Activated T-cell treated with anti-CD3 and anti-CD28 coated beads, Interleukin-2, amount 50 U/mL, for 24 hours (primary cell): Measurements from ENCODE around the gene TMEM185B.
A peak's percentile ranks its signal among the peaks of the same experiment; 100 is the strongest.
"Not testable (repeated sequence)": the region's sequence is repeated elsewhere in the genome, so short reads cannot be mapped to it uniquely, and the experiment has no call there.

ENCODE experiments used
- DNase-seq: peaks from one replicate; pipeline ENCODE4 v3.0.0-alpha.2; 2020
- H3K27ac Mint-ChIP-seq: 2 replicates; pipeline ENCODE4 v1.8.0; 2020; ENCODE audit warnings: mild to moderate bottlenecking, mixed read lengths
- H3K27me3 Mint-ChIP-seq: 2 replicates; pipeline ENCODE4 v1.8.0; 2020; ENCODE audit warnings: mixed read lengths
- H3K36me3 Mint-ChIP-seq: 2 replicates; pipeline ENCODE4 v1.8.0; 2020; ENCODE audit warnings: low read depth, mixed read lengths
- H3K4me1 Mint-ChIP-seq: 2 replicates; pipeline ENCODE4 v1.8.0; 2020; ENCODE audit warnings: low read depth, mixed read lengths
- H3K4me3 Mint-ChIP-seq: 2 replicates; pipeline ENCODE4 v1.8.0; 2020; ENCODE audit warnings: mild to moderate bottlenecking, moderate library complexity, mixed read lengths
- H3K9me3 Mint-ChIP-seq: 2 replicates; pipeline ENCODE4 v1.8.0; 2020; ENCODE audit warnings: mixed read lengths

Gene TMEM185B

GRCh38 chr2:120223034-120223912 is at the start of gene TMEM185B:
TMEM185B (minus strand) TSS chr2:120223400; CDS start chr2:120222976, 424 bp downstream.
- Mint-ChIP-seq H3K9me3 (peaks cover 17% of the 10 kb centered on the region), H3K27ac (peak within 1 kb of the TSS; percentile 93), H3K36me3 (peaks cover 52% of the 10 kb centered on the region), H3K4me1 (peaks cover 69% of the 10 kb centered on the region), H3K27me3 (no peaks in the 10 kb centered on the region), H3K4me3 (peak within 1 kb of the TSS; percentile 83)
- peak; percentile 96 for DNase-seq

GRCh38 chr2:120271711-120272379 is 48.6 kb upstream of the TMEM185B start:
- H3K4me1 Mint-ChIP-seq: peaks cover 38% of the 10 kb centered on the region
- H3K27me3 Mint-ChIP-seq: no peaks in the 10 kb centered on the region
- no peak overlapping the region for H3K4me3 Mint-ChIP-seq
- DNase-seq: no peak
- peaks cover 10% of the 10 kb centered on the region for H3K9me3 Mint-ChIP-seq
- no peak overlapping the region for H3K27ac Mint-ChIP-seq
- H3K36me3 Mint-ChIP-seq: peaks cover 25% of the 10 kb centered on the region

DNA sequence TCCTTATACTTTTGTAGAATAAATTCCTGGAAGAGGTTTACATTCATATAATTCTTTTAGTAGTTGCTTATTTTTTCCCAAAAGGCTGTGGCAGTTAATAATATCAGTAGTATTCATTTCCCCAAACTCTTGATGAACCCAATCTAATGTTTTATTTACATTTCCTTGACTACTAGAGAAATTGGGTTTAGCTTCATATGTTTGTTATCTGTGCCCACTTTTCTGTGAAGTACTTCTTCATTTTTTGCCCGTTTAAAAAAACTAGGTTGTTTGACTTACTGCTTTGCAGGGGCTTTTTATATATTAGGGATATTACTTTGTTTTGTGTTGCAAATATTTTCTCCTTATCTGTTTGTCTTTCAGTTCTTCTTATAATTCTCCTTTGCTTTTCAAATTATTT is 46.6 kb upstream of the TMEM185B start:
- no peak overlapping the region for H3K4me3 Mint-ChIP-seq
- no peak for DNase-seq
- peaks cover 54% of the 10 kb centered on the region for H3K4me1 Mint-ChIP-seq
- H3K27me3 Mint-ChIP-seq: no peaks in the 10 kb centered on the region
- peaks cover 25% of the 10 kb centered on the region for H3K36me3 Mint-ChIP-seq
- H3K9me3 Mint-ChIP-seq: peaks cover 4% of the 10 kb centered on the region
- H3K27ac Mint-ChIP-seq: no peak overlapping the region

DNA sequence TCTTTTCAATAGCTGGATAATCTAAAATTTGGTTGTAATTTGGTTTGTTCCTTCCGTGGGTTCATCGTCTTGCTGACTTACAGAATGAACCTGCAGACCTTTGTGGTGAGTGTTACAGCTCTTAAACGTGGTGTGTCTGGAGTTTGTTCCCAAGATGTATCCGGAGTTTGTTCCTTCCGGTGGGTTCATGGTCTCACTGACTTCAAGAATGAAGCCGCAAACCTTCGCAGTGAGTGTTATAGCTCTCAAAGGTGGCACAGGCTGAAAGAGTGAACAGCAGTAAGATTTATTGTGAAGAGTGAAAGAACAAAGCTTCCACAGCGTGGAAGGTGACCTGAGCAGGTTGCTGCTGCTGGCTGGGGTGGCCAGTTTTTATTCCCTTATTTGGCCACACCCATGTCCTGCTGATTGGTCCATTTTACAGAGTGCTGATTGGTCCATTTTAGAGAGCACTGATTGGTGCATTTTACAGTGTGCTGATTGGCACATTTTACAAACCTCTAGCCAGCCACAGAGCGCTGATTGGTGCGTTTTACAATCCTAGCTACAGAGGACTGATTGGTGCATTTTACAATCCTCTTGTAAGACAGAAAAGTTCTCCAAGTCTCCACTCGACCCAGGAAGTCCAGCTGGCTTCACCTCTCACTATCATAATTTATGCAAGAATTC is 46.0 kb upstream of the TMEM185B start:
- H3K27ac Mint-ChIP-seq: peak overlapping the region; percentile 35
- peaks cover 55% of the 10 kb centered on the region for H3K4me1 Mint-ChIP-seq
- no peak for DNase-seq
- no peaks in the 10 kb centered on the region for H3K27me3 Mint-ChIP-seq
- no peak overlapping the region for H3K4me3 Mint-ChIP-seq
- H3K9me3 Mint-ChIP-seq: peaks cover 4% of the 10 kb centered on the region
- peaks cover 26% of the 10 kb centered on the region for H3K36me3 Mint-ChIP-seq

DNA sequence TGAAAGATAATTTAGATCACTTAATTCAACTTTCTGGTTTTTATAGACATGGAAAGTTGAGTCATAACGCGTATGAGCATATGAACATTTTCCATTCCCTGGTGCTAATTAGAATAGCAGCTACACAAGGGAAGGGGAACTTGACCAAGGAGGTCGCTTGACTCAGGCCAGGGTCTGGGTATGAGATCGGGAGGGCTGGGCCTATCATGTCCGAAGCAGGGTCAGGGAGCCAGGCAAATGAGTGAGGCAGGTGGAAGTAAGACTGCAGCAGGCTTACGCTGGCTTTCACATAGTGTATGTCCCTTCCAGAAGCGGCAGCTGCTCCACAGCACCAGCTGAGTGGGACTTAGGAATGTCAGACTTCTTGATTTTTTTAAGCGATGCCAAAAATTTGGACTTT is 44.1 kb upstream of the TMEM185B start:
- H3K4me3 Mint-ChIP-seq: peak overlapping the region; percentile 45
- H3K4me1 Mint-ChIP-seq: peaks cover 52% of the 10 kb centered on the region
- peak; percentile 50 for DNase-seq
- H3K27me3 Mint-ChIP-seq: no peaks in the 10 kb centered on the region
- H3K27ac Mint-ChIP-seq: peak overlapping the region; percentile 94
- H3K9me3 Mint-ChIP-seq: peaks cover 4% of the 10 kb centered on the region
- peaks cover 25% of the 10 kb centered on the region for H3K36me3 Mint-ChIP-seq

- Mint-ChIP-seq H3K4me1 (peaks cover 45% of the 10 kb centered on the region), H3K36me3 (peaks cover 28% of the 10 kb centered on the region), H3K27me3 (no peaks in the 10 kb centered on the region), H3K27ac (no peak overlapping the region), H3K9me3 (peaks cover 4% of the 10 kb centered on the region), H3K4me3 (no peak overlapping the region)
- no peak for DNase-seq
These were observed 41.8 kb upstream of the TMEM185B start for GRCh38 chr2:120265006-120265405.

GRCh38 chr2:120262761-120263428 is 39.7 kb upstream of the TMEM185B start:
- Mint-ChIP-seq H3K9me3 (peaks cover 5% of the 10 kb centered on the region), H3K36me3 (peaks cover 28% of the 10 kb centered on the region), H3K4me3 (no peak overlapping the region), H3K4me1 (peaks cover 36% of the 10 kb centered on the region), H3K27ac (no peak overlapping the region), H3K27me3 (no peaks in the 10 kb centered on the region)
- no peak for DNase-seq

- H3K4me1 Mint-ChIP-seq: peaks cover 36% of the 10 kb centered on the region
- no peak overlapping the region for H3K27ac Mint-ChIP-seq
- peaks cover 5% of the 10 kb centered on the region for H3K9me3 Mint-ChIP-seq
- peaks cover 28% of the 10 kb centered on the region for H3K36me3 Mint-ChIP-seq
- no peak for DNase-seq
- no peaks in the 10 kb centered on the region for H3K27me3 Mint-ChIP-seq
- no peak overlapping the region for H3K4me3 Mint-ChIP-seq
These were observed 39.0 kb upstream of the TMEM185B start for GRCh38 chr2:120262150-120262549.

DNA sequence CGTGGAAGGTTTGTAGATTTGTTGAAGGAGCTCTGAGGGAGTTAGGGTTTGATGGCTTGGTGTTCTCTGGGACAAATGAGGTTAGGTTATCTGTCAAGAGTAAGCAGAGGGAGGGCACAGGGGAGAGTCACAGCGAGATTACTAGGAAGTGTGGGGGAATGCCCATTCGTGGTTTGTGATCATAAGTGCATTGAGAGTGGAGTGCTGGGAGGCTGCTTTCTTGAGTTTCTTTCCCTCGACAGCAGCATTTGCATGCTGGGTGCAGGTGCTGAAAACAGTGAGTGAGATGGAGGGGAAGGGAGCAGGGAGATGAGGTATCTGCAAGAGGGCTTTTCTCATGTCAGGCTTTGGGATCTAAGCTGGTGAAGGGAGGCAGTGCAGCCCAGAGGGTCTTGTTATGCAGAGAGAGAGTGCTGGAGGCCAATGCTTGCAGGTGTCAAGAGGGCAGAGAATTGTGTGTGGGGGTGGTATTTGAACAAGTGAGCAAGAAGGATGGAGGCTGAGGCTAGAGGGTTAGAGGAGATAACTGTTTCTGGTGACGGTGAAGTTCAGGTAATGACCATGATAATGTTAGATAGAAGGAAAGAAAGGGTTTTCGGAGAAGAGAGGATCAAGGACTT is 38.3 kb upstream of the TMEM185B start:
- Mint-ChIP-seq H3K36me3 (peaks cover 31% of the 10 kb centered on the region), H3K27ac (no peak overlapping the region), H3K27me3 (no peaks in the 10 kb centered on the region), H3K9me3 (peaks cover 5% of the 10 kb centered on the region), H3K4me3 (no peak overlapping the region), H3K4me1 (peaks cover 36% of the 10 kb centered on the region)
- DNase-seq: peak; percentile 53

GRCh38 chr2:120260736-120261135 is 37.5 kb upstream of the TMEM185B start:
- DNase-seq: no peak
- Mint-ChIP-seq H3K27me3 (no peaks in the 10 kb centered on the region), H3K9me3 (peaks cover 5% of the 10 kb centered on the region), H3K4me3 (no peak overlapping the region), H3K27ac (no peak overlapping the region), H3K4me1 (peaks cover 41% of the 10 kb centered on the region), H3K36me3 (peaks cover 38% of the 10 kb centered on the region)

DNA sequence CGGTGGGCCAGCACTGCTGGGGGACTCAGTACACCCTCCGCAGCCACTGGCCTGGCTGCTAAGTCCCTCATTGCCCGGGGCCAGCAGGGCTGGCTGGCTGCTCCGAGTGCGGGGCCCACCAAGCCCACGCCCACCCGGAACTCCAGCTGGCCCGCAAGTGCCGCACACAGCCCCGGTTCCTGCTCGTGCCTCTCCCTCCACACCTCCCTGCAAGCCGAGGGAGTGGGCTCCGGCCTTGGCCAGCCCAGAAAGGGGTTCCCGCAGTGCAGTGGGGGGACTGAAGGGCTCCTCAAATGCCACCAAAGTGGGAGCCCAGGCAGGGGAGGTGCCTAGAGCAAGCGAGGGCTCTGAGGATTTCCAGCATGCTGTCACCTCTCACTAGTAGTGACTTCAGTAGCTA is 36.7 kb upstream of the TMEM185B start:
- Mint-ChIP-seq H3K36me3 (peaks cover 45% of the 10 kb centered on the region), H3K4me1 (peaks cover 41% of the 10 kb centered on the region)
- not testable (repeated sequence) for H3K27ac Mint-ChIP-seq, DNase-seq, H3K9me3 Mint-ChIP-seq, H3K4me3 Mint-ChIP-seq, H3K27me3 Mint-ChIP-seq

GRCh38 chr2:120258196-120258595 is 35.0 kb upstream of the TMEM185B start:
- peaks cover 49% of the 10 kb centered on the region for H3K4me1 Mint-ChIP-seq

GRCh38 chr2:120257522-120257921 is 34.3 kb upstream of the TMEM185B start:
- no peak for DNase-seq
- Mint-ChIP-seq H3K36me3 (peaks cover 55% of the 10 kb centered on the region), H3K27ac (no peak overlapping the region), H3K4me1 (peaks cover 49% of the 10 kb centered on the region), H3K4me3 (no peak overlapping the region), H3K9me3 (peaks cover 5% of the 10 kb centered on the region), H3K27me3 (no peaks in the 10 kb centered on the region)

More at GRCh38 chr2:120258196-120258595, 35.0 kb upstream of the TMEM185B start:
- no peak for DNase-seq
- no peaks in the 10 kb centered on the region for H3K27me3 Mint-ChIP-seq
- peaks cover 54% of the 10 kb centered on the region for H3K36me3 Mint-ChIP-seq
- no peak overlapping the region for H3K4me3 Mint-ChIP-seq
- peaks cover 5% of the 10 kb centered on the region for H3K9me3 Mint-ChIP-seq
- no peak overlapping the region for H3K27ac Mint-ChIP-seq

DNA sequence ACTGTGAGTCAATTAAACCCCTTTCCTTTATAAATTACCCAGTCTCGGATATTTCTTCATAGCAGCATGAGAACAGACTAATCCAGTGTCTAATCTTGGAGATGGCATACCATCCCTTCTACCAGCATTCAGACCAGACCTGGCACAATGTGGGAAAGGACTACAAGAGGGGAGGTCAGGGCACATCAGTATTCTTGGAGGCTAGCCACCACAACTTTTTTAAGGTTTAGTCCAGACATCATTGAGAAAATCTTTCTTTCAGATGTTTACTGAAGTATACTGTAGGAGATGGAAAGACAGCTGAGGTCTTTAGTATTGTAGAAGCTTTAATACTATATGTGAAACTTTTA is 33.4 kb upstream of the TMEM185B start:
- Mint-ChIP-seq H3K36me3 (peaks cover 59% of the 10 kb centered on the region), H3K27ac (no peak overlapping the region), H3K4me3 (no peak overlapping the region), H3K4me1 (peaks cover 57% of the 10 kb centered on the region), H3K27me3 (no peaks in the 10 kb centered on the region), H3K9me3 (peaks cover 5% of the 10 kb centered on the region)
- DNase-seq: no peak
